Transverse colon (tissue), 4 donors: ENCODE results near the gene APOD. TPM values are rescaled to one million over a fixed set of nuclear protein-coding genes. Genes with fewer than 3 reads are reported as not detected.

Experiments
- DNase-seq: peaks from one replicate; pipeline ENCODE4 v3.0.0-alpha.2; 2019
- H3K27ac ChIP-seq, 4 donors: fragments of 200-600 bp; sonication (generic); 2 replicates each; pipeline ENCODE4 v1.5.1; 2016 to 2018; ENCODE audit warnings: inconsistent platforms in 4 of 4
- H3K27me3 ChIP-seq: fragments of 200-600 bp; sonication (generic); 2 replicates; pipeline ENCODE4 v1.5.1; 2017; ENCODE audit warnings: inconsistent platforms
- H3K36me3 ChIP-seq, 4 donors: fragments of 200-600 bp; sonication (generic); 2 replicates each; pipeline ENCODE4 v1.5.1; 2017 to 2019; ENCODE audit warnings: inconsistent platforms in 4 of 4
- H3K4me1 ChIP-seq, 4 donors: fragments of 200-600 bp; sonication (generic); 2 replicates each; pipeline ENCODE4 v1.5.1; 2017 to 2020; ENCODE audit warnings: inconsistent platforms in 4 of 4
- H3K4me3 ChIP-seq, 4 donors: fragments of 200-600 bp; sonication (generic); 1 replicate in 1 of 4; 2 replicates in 3 of 4; pipeline versions ENCODE4 v1.5.1 to v1.6.1; 2017 to 2019; ENCODE audit warnings: inconsistent platforms in 4 of 4
- H3K9me3 ChIP-seq, 2 donors: fragments of 200-600 bp; sonication (generic); 2 replicates each; pipeline ENCODE4 v1.5.1; 2017 to 2019; ENCODE audit warnings: inconsistent platforms in 2 of 2
- EP300 ChIP-seq: sonication (generic); formaldehyde crosslinking; IDR thresholded peaks from one replicate; pipeline ENCODE4 v1.6.1; 2017; ENCODE audit warnings: antibody characterized with exemption, low read depth
- POLR2A ChIP-seq: fragments of 450-650 bp; IDR thresholded peaks from one replicate; pipeline ENCODE4 v1.6.1; 2016; ENCODE audit warnings: antibody characterized with exemption, mild to moderate bottlenecking, moderate library complexity
- POLR2AphosphoS5 ChIP-seq, 3 donors: sonication (generic); formaldehyde crosslinking; IDR thresholded peaks; one replicate each; pipeline ENCODE4 v1.6.1; 2016; ENCODE audit warnings: antibody characterized with exemption in 3 of 3
- WGBS, 2 donors: methylation state at CpG; one replicate each; pipeline ENCODE4 v1.1.5; 2018; ENCODE audit warnings: low coverage in 1 of 2; 5-methylcytosine and 5-hydroxymethylcytosine counted together
- in situ Hi-C, 4 donors: fragments of 200-750 bp; cut with MboI; loops; one replicate each; pipeline versions ENCODE4 v1.15.0 to v1.15.1; 2017; ENCODE audit warnings: low sequenced_read_pairs in 3 of 4, low pct_ligation_motif_present in 1 of 4, low pct_unique_long_range_greater_than_20kb in 1 of 4
- intact Hi-C: fragments of 100-400 bp; cut with DNase I; formaldehyde crosslinking; loops from one replicate; pipeline ENCODE4 v1.15.1; 2023; ENCODE audit warnings: low total_unique reads
- total RNA-seq, 4 donors: library from RNA; depleted of rRNA; stranded (reverse); fragments of >200 nt; gene quantifications; one replicate each; pipeline ENCODE4 v1.1.0, GENCODE V29; 2016
- TF ChIP-seq, protein P1 (sequence below), 5 experiments: fragments of 200-600 bp in 3 of 5; fragments of 450-650 bp in 2 of 5; sonication (generic) in 3 of 5; IDR thresholded peaks; 1 replicate in 2 of 5; 2 replicates in 3 of 5; pipeline ENCODE4 v1.5.1; 2016 to 2017; ENCODE audit warnings: antibody characterized with exemption in 5 of 5, inconsistent platforms in 3 of 5, mild to moderate bottlenecking in 2 of 5, moderate library complexity in 1 of 5

Gene APOD
- total RNA-seq, 4 donors from 2014 or later = 3.4 to 118 (median 46.1) TPM

DNA sequence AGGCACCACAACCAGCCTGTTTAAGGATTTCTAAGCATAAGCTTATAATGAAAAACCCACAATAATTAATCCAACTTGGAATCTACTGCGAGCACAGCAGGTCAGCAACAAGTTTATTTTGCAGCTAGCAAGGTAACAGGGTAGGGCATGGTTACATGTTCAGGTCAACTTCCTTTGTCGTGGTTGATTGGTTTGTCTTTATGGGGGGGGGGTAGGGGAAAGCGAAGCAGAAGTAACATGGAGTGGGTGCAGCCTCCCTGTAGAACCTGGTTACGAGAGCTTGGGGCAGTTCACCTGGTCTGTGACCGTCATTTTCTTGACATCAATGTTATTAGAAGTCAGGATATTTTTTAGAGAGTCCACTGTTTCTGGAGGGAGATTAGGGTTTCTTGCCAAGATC, 15.1 kb downstream of the APOD start:
- no peaks in the 10 kb centered on the region for H3K36me3 ChIP-seq
- no peaks in the 10 kb centered on the region for H3K9me3 ChIP-seq
- peaks cover 9% of the 10 kb centered on the region for H3K27me3 ChIP-seq
- no peak overlapping the region for H3K27ac ChIP-seq
- H3K4me1 ChIP-seq = no peaks in the 10 kb centered on the region
- in situ Hi-C loops (no loop called here), intact Hi-C loops (no loop called here)
- 69 to 74% methylated on average over 5 of the region's 5 CpGs for WGBS, 2 donors
- DNase-seq = no peak
- TF ChIP-seq, protein P1, sequence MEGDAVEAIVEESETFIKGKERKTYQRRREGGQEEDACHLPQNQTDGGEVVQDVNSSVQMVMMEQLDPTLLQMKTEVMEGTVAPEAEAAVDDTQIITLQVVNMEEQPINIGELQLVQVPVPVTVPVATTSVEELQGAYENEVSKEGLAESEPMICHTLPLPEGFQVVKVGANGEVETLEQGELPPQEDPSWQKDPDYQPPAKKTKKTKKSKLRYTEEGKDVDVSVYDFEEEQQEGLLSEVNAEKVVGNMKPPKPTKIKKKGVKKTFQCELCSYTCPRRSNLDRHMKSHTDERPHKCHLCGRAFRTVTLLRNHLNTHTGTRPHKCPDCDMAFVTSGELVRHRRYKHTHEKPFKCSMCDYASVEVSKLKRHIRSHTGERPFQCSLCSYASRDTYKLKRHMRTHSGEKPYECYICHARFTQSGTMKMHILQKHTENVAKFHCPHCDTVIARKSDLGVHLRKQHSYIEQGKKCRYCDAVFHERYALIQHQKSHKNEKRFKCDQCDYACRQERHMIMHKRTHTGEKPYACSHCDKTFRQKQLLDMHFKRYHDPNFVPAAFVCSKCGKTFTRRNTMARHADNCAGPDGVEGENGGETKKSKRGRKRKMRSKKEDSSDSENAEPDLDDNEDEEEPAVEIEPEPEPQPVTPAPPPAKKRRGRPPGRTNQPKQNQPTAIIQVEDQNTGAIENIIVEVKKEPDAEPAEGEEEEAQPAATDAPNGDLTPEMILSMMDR (IDR thresholded peaks at IDR 0.05) = no peak
- TF ChIP-seq POLR2A (no peak), EP300 (no peak), POLR2AphosphoS5 (IDR thresholded peaks at IDR 0.05) (no peak)
- no peak overlapping the region for H3K4me3 ChIP-seq

DNA sequence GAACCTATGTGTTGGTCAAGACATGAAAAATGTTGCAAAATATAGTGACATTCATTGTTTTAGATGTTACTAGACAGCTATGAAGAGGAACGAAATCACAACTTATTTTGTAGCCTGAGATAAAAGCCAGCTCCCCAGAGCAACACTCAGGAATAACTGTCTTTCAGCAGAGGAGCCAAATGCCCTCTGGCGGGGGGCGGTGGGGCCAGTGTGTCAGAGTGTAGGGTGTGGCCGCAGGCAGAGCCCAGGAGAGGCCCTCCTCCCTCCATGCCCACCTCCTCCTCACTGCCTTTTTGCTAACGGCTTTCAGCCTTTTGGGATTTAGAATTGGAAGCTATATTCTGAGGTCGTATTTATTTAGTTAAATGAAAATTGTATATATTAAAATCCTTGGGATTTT, 16.9 kb downstream of the APOD start:
- intact Hi-C loops (no loop called here), in situ Hi-C loops (no loop called here)
- DNase-seq = no peak
- TF ChIP-seq POLR2AphosphoS5 (IDR thresholded peaks at IDR 0.05) (no peak), POLR2A (no peak), EP300 (no peak)
- TF ChIP-seq, protein P1 (IDR thresholded peaks at IDR 0.05) = no peak
- Histone ChIP-seq H3K4me1 (no peaks in the 10 kb centered on the region), H3K4me3 (no peak overlapping the region), H3K9me3 (no peaks in the 10 kb centered on the region), H3K27me3 (peaks cover 9% of the 10 kb centered on the region), H3K36me3 (no peaks in the 10 kb centered on the region), H3K27ac (no peak overlapping the region)
- 47 to 48% methylated on average over 5 to 6 of the region's 6 CpGs for WGBS, 2 donors

DNA sequence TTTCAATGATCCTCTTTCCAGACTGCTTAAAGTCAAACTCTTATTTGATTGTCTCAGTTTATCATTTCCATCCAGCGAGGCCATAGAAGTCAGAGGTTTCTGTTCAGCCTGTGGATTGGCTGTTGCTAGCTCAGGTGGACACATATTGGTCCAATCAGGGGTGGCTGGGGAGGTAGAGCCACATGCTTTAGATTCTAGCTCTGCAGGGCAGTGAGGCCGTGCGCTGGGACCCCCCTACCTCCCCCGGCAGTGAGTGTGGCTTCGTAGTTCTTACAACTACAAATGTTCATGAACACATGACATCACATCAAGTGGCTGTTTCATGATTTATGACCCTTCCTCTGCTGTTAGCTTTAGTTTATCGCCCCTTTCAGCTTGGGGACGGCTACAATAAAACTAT, 18.0 kb downstream of the APOD start:
- TF ChIP-seq, protein P1 (IDR thresholded peaks at IDR 0.05) = no peak
- no peak for TF ChIP-seq POLR2A
- no peak for TF ChIP-seq EP300
- no peak for TF ChIP-seq POLR2AphosphoS5 (IDR thresholded peaks at IDR 0.05)
- Histone ChIP-seq H3K4me1 (no peaks in the 10 kb centered on the region), H3K27ac (no peak overlapping the region), H3K9me3 (no peaks in the 10 kb centered on the region), H3K27me3 (peaks cover 9% of the 10 kb centered on the region), H3K36me3 (no peaks in the 10 kb centered on the region), H3K4me3 (no peak overlapping the region)
- in situ Hi-C loops (no loop called here), intact Hi-C loops (no loop called here)
- 22 to 44% methylated on average over 3 to 7 of the region's 7 CpGs for WGBS, 2 donors
- DNase-seq = no peak

DNA sequence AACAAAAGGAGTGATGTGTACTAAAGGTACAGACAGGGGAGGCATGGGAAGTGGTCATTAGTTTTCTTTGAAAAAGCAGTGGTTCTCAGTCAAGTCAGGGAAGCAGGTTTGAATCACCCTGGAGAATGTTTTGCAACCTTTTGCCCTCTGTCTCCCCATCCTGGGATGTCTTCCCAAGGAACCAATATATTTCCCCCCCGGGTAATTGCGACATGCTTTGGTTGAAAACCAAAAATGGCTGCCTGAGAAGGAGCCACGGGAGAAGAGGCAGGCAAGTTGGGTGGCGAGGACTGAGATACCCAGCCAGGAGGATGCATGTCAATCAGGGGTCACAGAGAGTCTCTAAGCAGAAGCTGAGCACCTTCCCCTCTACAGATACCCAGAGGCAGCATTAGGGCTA, 20.4 kb downstream of the APOD start:
- H3K27me3 ChIP-seq = peaks cover 9% of the 10 kb centered on the region
- in situ Hi-C loops (no loop called here), intact Hi-C loops (no loop called here)
- H3K9me3 ChIP-seq = no peaks in the 10 kb centered on the region
- H3K36me3 ChIP-seq = no peaks in the 10 kb centered on the region
- DNase-seq = no peak
- no peak overlapping the region for H3K27ac ChIP-seq
- no peak for TF ChIP-seq EP300
- TF ChIP-seq, protein P1 (IDR thresholded peaks at IDR 0.05) = no peak
- no peak for TF ChIP-seq POLR2A
- TF ChIP-seq POLR2AphosphoS5 (IDR thresholded peaks at IDR 0.05) = no peak
- H3K4me3 ChIP-seq = no peak overlapping the region
- WGBS, 2 donors = 80 to 100% methylated on average over 2 to 4 of the region's 4 CpGs
- peaks cover 0 to 2% (median under 1%) of the 10 kb centered on the region in 4 donors for H3K4me1 ChIP-seq
